ENCODE data around the gene PDLIM7. TPM values are rescaled to one million over a fixed set of nuclear protein-coding genes. Genes with fewer than 3 reads are reported as not detected.
A peak's percentile ranks its signal among the peaks of the same experiment; 100 is the strongest.

The PDLIM7 gene
- polyA plus RNA-seq, 1 donor = 326 TPM

DNA sequence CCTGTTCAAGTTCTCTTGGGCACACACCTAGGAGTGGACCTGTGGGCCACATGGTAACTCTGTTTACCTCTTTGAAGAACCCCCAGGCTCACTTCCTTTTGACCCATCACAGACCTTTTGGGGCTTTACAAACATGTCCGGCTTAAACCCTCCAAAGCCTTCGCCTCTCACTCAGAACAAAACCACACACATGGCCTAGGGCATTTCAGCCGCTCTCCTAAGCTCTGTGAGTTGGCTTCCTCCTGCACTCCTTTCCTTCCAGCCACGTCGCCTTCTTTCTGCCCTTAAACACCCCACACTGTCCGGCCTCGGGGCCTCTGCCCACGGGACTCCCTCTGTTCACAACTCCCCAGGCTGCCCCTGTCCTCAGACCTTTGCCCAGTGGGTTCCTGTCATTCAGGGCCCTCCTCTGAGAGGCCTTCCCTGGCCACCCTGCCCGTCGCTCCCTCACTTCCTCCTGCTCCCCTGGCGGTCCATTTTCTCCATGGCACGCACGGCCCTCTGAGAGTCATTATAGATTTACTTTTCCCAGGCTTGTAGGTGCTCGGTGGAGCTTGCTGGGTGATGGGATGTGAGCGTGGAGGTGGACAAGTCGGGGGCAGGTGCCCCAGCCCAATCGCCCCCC, 10.3 kb upstream of the PDLIM7 start:
- DNase-seq = no peak

DNA sequence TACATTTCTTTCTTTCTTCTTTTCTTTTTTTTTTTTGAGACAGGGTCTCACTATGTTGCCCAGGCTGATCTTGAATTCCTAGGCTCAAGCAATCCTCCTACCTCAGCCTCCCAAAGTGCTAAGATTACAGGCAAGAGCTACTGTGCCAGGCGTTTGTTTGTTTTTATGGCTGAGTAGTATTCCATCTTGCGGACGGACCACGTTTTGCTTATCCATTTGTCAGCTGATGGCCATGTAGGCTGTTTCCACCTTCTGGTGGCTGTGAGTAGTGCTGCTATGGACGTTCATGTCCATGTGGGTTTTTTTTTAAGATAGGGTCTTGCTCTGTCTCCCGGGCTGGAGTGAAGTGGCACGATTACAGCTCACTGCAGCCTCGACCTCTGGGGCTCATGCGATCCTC, 9.8 kb upstream of the PDLIM7 start:
- no peak for DNase-seq

GRCh38 chr5:177505075-177505474, 7.7 kb upstream of the PDLIM7 start:
- no peak for DNase-seq

- DNase-seq = no peak
Measured at GRCh38 chr5:177504086-177505056, 7.0 kb upstream of the PDLIM7 start.

- DNase-seq = no peak
Measured at GRCh38 chr5:177503351-177504085, 6.1 kb upstream of the PDLIM7 start.

DNA sequence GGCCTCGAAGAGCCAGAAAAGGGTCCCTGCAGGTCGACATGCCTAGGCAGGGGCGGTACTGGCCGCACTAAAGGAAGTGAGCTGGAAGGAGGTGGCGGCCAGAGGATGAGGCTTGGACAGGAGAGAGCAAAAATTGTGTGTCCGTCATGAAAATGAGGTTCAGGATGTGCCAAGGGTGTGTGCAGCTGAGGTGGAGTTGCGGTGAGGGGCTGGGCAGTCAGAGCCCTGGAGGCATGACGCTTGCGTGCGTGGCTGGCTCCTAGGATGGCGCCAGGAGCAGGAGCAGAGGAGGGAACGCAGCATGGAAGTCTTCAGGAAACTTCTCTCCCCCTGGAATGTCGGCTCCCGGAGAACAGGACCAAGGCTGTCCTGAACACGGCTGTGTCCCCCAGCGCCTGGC, 5.5 kb upstream of the PDLIM7 start:
- DNase-seq = no peak

DNA sequence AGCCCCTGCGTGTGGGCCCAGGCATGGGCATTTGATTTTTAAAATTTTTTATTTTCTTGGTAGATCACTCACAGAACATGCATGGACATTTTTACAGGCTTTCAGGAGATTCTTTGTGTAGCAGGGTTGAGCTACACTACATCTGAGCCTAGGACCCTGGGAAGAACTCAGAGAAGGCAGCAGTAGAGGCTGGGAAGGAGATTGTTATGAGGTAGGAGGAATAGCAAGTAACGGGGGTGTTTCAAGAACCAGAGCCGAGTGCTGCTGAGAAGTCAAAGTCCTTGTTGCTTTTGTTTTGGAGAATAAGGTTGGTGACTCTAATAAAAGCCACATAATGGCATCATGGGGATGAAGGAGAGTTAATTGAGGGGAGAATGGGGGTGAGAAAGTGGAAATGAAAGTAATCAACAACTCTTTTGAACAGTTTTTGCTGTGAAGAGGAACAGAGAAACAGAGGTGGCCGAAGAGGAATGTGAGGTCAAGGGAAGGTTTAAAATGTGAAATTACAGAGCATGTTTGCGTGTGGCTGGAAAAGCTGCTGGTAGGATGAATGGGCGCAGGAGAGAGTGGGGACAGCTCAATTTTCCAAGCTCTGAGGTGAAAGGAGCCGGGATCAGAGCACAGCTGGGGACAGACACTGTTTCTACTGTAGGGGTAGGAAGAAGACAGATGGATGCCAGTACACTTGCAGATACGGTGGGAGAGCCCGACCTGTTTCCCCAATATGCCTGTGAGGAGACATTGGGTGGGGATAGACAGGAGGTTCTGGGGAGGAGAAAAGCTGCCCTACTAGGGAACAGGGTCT, 4.7 kb upstream of the PDLIM7 start:
- DNase-seq = no peak

- DNase-seq = peak; percentile 85
Measured at GRCh38 chr5:177500685-177501522, 3.5 kb upstream of the PDLIM7 start.

DNA sequence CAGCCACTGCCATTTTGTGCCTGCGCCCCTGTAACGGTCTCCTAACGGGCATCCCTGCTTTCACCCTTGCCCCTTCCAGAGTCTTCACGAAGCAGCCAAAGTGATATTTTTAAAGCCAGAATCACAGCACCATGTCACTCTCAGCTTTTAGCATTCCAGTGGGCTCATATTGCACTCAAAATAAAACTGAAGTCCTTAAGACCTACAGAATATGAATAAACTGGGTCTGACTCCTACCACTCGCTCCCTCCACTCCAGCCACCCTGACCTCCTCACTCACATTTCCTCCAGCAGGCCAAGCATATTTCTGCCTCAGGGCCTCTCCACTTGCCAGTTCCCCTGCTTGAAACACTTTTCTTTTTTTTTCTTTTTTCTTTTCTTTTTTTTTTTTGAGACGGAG, 2.4 kb upstream of the PDLIM7 start:
- no peak for DNase-seq

GRCh38 chr5:177498013-177498787, 796 bp upstream of the PDLIM7 start:
- DNase-seq = peak; percentile 59

GRCh38 chr5:177496727-177497291, 595 bp downstream of the PDLIM7 start:
- DNase-seq = peak; percentile 89

- DNase-seq = no peak
Measured at GRCh38 chr5:177496070-177496726, 1.2 kb downstream of the PDLIM7 start.

GRCh38 chr5:177495243-177496060, 2.0 kb downstream of the PDLIM7 start:
- no peak for DNase-seq

DNA sequence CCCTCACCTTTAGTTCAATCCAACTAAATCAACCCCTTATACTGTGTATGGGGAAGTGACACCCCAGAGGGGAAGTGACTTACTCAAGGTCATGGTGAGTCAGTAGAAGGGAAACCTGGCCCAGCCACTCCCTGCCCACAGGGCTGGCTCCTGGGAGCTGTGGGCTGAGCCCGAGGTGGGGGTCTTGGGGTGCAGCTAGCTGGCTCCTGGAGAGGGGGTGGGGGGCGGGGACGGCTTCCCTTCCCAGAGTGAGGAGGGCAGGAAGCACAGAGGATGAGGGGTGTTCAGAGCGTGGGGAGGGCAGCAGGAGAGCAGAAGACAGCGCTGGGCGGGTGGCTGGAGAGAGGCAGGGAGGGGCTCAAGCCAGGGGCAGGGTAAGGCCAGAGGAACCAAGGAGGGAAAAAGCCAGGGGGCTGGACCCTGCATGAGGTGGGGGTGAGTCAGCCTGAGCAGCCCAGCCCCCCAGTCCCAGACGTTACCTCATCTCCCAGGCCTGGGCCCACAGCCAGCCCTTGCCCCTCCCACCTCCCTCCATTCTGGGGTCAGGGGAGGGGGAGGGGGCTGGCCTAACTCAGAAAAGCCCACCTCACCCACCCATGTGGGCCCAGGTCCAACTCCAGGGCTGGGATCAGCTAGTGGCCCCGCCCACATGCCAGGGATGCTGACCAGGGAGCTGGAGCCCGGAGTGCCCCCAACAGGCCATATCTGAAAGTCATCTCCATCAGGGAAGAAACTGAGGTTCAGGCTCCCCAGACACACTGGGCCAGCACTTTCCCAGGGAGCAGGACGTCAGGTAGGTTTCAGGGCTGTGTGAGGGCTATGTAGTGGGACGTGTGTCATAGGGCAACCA, 2.8 kb downstream of the PDLIM7 start:
- DNase-seq = peak; percentile 77

GRCh38 chr5:177493795-177494345, 3.5 kb downstream of the PDLIM7 start:
- no peak for DNase-seq

GRCh38 chr5:177492841-177493240, 4.6 kb downstream of the PDLIM7 start:
- no peak for DNase-seq

GRCh38 chr5:177491983-177492746, 5.2 kb downstream of the PDLIM7 start:
- DNase-seq = no peak
